GM06990 (cell line): ENCODE data around the gene COLQ.
"Not testable (repeated sequence)": the region's sequence is repeated elsewhere in the genome, so short reads cannot be mapped to it uniquely, and the experiment has no call there.

Source experiments
- DNase-seq: peaks from one replicate; pipeline ENCODE4 v3.0.0-alpha.2; 2011; ENCODE audit not compliant: insufficient read length; ENCODE audit errors: extremely low read depth
- H3K27me3 ChIP-seq: replicated peaks from 2 replicates; pipeline ENCODE4 v1.6.0; 2011; ENCODE audit warnings: low read length; ENCODE audit not compliant: control insufficient read depth, insufficient read depth
- H3K36me3 ChIP-seq: 2 replicates; pipeline ENCODE4 v1.5.1; 2011; ENCODE audit warnings: low read length; ENCODE audit not compliant: control insufficient read depth, insufficient read depth
- H3K4me3 ChIP-seq: replicated peaks from 2 replicates; pipeline ENCODE4 v1.5.1; 2011; ENCODE audit warnings: low read depth, mild to moderate bottlenecking, control low read depth, low read length
- TF ChIP-seq, protein P1 (sequence below): IDR thresholded peaks from 2 replicates; pipeline ENCODE4 v1.5.1; 2011; ENCODE audit warnings: low read length, control low read depth, mild to moderate bottlenecking, inconsistent platforms; ENCODE audit not compliant: insufficient read depth, poor library complexity, severe bottlenecking

Gene COLQ

DNA sequence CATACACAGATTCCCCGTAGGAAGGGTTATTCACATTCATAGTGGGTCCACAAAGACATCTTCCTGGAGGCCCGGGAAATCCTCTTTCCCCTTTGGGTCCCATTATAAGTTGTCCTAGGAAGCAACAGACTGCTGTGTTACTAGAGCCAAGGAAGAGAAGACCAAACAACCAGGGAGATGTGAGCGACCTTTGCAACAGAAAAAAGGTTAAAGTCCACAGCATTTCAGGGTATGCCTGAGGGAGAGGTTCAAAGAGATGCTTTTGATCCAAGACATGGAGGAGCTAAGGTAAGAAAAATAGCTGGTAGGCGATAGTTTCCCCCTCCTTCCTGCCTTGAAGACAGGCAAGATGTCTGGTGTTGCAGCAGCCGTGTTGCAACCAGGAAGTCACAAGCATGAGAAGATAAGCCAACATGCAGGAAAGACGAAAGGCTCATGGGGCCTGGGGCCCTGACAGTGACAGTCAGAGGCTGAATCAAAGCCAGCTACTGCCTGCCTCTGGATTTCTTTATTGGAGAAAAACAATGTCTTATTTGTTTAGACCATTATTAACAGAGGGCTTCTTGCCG is 63.2 kb downstream of the COLQ start:
- no peak overlapping the region for H3K4me3 ChIP-seq
- H3K36me3 ChIP-seq, result no peaks in the 10 kb centered on the region
- TF ChIP-seq, protein P1, sequence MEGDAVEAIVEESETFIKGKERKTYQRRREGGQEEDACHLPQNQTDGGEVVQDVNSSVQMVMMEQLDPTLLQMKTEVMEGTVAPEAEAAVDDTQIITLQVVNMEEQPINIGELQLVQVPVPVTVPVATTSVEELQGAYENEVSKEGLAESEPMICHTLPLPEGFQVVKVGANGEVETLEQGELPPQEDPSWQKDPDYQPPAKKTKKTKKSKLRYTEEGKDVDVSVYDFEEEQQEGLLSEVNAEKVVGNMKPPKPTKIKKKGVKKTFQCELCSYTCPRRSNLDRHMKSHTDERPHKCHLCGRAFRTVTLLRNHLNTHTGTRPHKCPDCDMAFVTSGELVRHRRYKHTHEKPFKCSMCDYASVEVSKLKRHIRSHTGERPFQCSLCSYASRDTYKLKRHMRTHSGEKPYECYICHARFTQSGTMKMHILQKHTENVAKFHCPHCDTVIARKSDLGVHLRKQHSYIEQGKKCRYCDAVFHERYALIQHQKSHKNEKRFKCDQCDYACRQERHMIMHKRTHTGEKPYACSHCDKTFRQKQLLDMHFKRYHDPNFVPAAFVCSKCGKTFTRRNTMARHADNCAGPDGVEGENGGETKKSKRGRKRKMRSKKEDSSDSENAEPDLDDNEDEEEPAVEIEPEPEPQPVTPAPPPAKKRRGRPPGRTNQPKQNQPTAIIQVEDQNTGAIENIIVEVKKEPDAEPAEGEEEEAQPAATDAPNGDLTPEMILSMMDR, result no peak
- DNase-seq, result no peak
- no peaks in the 10 kb centered on the region for H3K27me3 ChIP-seq

DNA sequence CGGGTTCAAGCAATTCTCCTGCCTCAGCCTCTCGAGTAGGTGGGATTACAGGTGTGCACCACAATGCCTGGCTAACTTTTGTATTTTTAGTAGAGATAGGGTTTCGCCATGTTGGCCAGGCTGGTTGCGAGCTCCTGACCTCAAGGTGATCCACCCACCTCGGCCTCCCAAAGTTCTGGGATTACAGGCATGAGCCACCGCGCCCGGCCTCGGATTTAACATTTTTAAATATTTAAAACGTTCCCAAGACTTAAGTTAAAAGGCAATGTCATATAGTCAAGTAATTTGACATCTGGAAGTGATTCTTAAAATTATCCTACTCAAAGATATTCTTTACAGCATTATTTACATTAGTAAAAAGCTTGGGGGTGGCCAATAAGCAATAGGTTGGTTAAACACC is 64.6 kb downstream of the COLQ start:
- not testable (repeated sequence) for H3K36me3 ChIP-seq, H3K27me3 ChIP-seq, H3K4me3 ChIP-seq, DNase-seq

DNA sequence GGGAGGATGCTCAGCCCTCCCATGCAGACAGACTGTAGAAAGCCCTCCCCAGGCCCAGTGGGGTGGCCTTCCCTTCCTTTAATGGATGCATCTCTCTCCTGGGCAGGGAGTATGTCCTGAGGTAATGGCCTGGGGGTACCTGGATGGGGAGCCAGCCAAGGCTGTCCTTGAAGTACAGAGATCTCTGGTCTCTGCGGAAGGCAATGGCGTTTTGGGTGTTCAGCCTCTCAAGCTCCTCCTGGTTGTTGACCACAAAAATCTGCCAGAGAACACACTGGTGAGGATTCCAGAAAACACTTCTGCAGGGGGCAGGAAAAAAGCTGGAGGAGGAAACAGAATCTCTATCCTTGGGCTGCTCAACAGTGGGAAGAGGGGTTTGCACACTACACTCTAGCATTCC is 65.2 kb downstream of the COLQ start:
- TF ChIP-seq, protein P1, result no peak
- H3K4me3 ChIP-seq, result no peak overlapping the region
- H3K27me3 ChIP-seq, result no peaks in the 10 kb centered on the region
- DNase-seq, result no peak
- H3K36me3 ChIP-seq, result no peaks in the 10 kb centered on the region

DNA sequence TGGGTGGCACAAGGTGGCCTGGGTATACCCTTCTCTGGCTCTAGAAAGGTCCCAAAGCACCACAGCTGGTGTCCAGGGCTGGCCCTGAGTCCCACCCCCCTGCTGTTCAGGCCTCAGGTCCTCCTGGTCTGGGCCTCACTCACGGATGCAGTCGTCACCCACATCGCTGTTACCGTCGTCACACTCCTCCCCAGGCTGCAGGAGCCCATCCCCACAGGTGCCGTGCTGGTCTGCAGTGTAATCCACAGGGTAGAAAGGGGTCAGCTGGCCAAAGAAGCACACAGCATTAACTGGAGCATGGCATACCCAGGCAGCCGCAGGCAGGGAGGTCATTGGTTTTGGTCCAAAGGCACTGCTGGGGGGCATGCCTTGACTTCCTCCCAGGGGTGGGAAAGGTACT is 65.8 kb downstream of the COLQ start:
- TF ChIP-seq, protein P1, result no peak
- DNase-seq, result no peak
- H3K27me3 ChIP-seq, result no peaks in the 10 kb centered on the region
- H3K36me3 ChIP-seq, result no peaks in the 10 kb centered on the region
- H3K4me3 ChIP-seq, result no peak overlapping the region

DNA sequence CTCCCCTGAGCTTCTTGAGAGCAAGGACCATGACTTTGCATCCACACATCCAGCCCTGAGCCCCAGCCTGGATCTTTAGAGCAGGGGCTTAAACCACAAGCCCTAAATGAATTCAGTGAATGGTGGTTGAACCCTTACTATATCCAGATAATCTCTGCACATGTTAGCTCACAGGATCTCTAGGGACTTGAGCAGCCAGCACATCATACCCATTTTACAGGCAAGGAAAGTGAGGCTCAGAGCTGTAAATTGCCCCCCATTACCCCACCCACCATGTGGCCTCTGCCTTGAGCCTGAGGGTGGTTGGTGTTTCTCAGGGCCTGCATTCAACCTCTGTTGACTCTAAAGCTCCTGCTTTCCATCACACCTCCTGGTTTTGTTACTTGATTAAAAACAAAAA is 66.5 kb downstream of the COLQ start:
- no peak for DNase-seq
- Histone ChIP-seq H3K4me3 (no peak overlapping the region), H3K36me3 (no peaks in the 10 kb centered on the region), H3K27me3 (no peaks in the 10 kb centered on the region)
- TF ChIP-seq, protein P1, result no peak

DNA sequence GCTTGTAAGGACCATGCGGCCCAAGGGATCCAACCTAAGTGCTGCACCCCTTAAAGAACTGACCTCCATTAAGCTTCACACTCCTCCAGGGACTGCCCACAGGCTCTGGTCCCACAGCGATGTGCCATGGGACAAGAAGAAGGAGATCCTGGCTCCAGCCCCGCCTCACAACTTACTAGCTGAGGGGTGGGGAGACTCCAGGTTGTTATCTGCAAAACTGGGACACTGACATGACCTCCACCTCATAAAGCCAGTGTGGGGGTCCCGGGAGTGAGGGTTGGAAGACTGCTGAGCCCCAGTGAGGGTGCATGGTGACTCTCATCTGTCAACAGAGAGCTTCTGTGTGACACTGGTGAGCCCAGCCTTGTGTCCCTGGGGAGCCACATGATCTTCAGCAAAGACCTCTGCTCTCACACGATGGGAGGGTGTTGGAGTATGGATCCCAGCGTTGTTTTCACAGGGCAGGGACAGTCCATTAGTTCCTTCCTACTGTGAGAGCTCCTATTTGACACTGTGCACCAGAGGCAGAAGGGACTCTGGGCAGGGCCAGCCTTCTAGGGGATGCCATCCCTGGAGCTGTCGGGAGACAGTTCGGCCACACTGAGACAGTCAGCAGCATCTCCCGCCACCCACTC is 67.4 kb downstream of the COLQ start:
- Histone ChIP-seq H3K4me3 (no peak overlapping the region), H3K27me3 (no peaks in the 10 kb centered on the region), H3K36me3 (no peaks in the 10 kb centered on the region)
- DNase-seq, result no peak
- TF ChIP-seq, protein P1, result no peak
